Measurements from ENCODE around the gene CLHC1.
"Not testable (repeated sequence)": the region's sequence is repeated elsewhere in the genome, so short reads cannot be mapped to it uniquely, and the experiment has no call there.

GRCh38 chr2:55186837-55187236 is 45.3 kb downstream of the CLHC1 start:
- TF ChIP-seq CTCF, EZH2 (IDR thresholded peaks at IDR 0.05): not testable (repeated sequence)
